Astrocyte (in vitro differentiated cells and primary cell): ENCODE data around the gene TENM4. TPM values are rescaled to one million over a fixed set of nuclear protein-coding genes. Genes with fewer than 3 reads are reported as not detected.

Experiments
- DNase-seq: peaks from one replicate; pipeline ENCODE4 v3.0.0-alpha.2; 2010; ENCODE audit warnings: low read depth
- FAIRE-seq: peaks from 2 replicates; lab custom pipeline; 2011; peaks lifted over from hg19 to GRCh38; lab: Jason Lieb, UNC
- H2AFZ ChIP-seq: 2 replicates; pipeline ENCODE4 v1.6.0; 2012; ENCODE audit warnings: low read depth, low read length, inconsistent platforms
- H3K27ac ChIP-seq: 2 replicates; pipeline ENCODE4 v1.5.1; 2011; ENCODE audit warnings: low read depth, low read length, inconsistent platforms
- H3K27me3 ChIP-seq: 2 replicates; pipeline ENCODE4 v1.6.0; 2011; ENCODE audit warnings: low read length, inconsistent platforms; ENCODE audit not compliant: insufficient read depth
- H3K36me3 ChIP-seq: 2 replicates; pipeline ENCODE4 v1.5.1; 2011; ENCODE audit warnings: low read length, inconsistent platforms; ENCODE audit not compliant: insufficient read depth
- H3K4me1 ChIP-seq: 2 replicates; pipeline ENCODE4 v1.5.1; 2011; ENCODE audit warnings: low read length, inconsistent platforms; ENCODE audit not compliant: insufficient read depth
- H3K4me2 ChIP-seq: 2 replicates; pipeline ENCODE4 v1.6.0; 2012; ENCODE audit warnings: low read length, inconsistent platforms
- H3K4me3 ChIP-seq: 2 replicates; pipeline ENCODE4 v1.5.1; 2011; ENCODE audit warnings: low read depth, mild to moderate bottlenecking, low read length, inconsistent platforms; ENCODE audit not compliant: insufficient read depth
- H3K79me2 ChIP-seq: 2 replicates; pipeline ENCODE4 v1.6.0; 2012; ENCODE audit warnings: mild to moderate bottlenecking, low read length, inconsistent platforms; ENCODE audit not compliant: insufficient read depth
- H3K9ac ChIP-seq: 2 replicates; pipeline ENCODE4 v1.6.0; 2012; ENCODE audit warnings: mild to moderate bottlenecking, low read length, inconsistent platforms
- H3K9me3 ChIP-seq: 2 replicates; pipeline ENCODE4 v1.5.1; 2012; ENCODE audit warnings: low read depth, mild to moderate bottlenecking, low read length, inconsistent platforms; ENCODE audit not compliant: insufficient read depth
- H4K20me1 ChIP-seq: 2 replicates; pipeline ENCODE4 v1.6.0; 2012; ENCODE audit warnings: low read length, inconsistent platforms; ENCODE audit not compliant: insufficient read depth
- H3K27ac Mint-ChIP-seq: one replicate; pipeline ENCODE4 v1.8.0; 2021; ENCODE audit warnings: mild to moderate bottlenecking, mixed read lengths; ENCODE audit not compliant: unreplicated experiment
- H3K27me3 Mint-ChIP-seq: one replicate; pipeline ENCODE4 v1.8.0; 2021; ENCODE audit warnings: low read depth, mixed read lengths; ENCODE audit not compliant: unreplicated experiment
- H3K36me3 Mint-ChIP-seq: one replicate; pipeline ENCODE4 v1.8.0; 2021; ENCODE audit warnings: low read depth, mixed read lengths; ENCODE audit not compliant: unreplicated experiment
- H3K4me1 Mint-ChIP-seq: one replicate; pipeline ENCODE4 v1.8.0; 2021; ENCODE audit warnings: low read depth, mixed read lengths; ENCODE audit not compliant: unreplicated experiment
- H3K4me3 Mint-ChIP-seq: one replicate; pipeline ENCODE4 v1.8.0; 2021; ENCODE audit warnings: mild to moderate bottlenecking, moderate library complexity, mixed read lengths; ENCODE audit not compliant: unreplicated experiment
- H3K9me3 Mint-ChIP-seq: one replicate; pipeline ENCODE4 v1.8.0; 2021; ENCODE audit warnings: mild to moderate bottlenecking, mixed read lengths; ENCODE audit not compliant: unreplicated experiment
- EZH2 ChIP-seq: IDR thresholded peaks from 2 replicates; pipeline ENCODE4 v1.6.1; 2012; ENCODE audit warnings: mild to moderate bottlenecking, low read length, inconsistent platforms; ENCODE audit not compliant: insufficient read depth
- total RNA-seq: library from RNA; stranded (reverse); gene quantifications from 2 replicates; pipeline ENCODE4 v1.2.1, GENCODE V29; 2021
- TF ChIP-seq, protein P1 (sequence below): IDR thresholded peaks from 2 replicates; pipeline ENCODE4 v1.5.1; 2011; ENCODE audit warnings: low read depth, mild to moderate bottlenecking, inconsistent platforms, low read length, moderate library complexity; ENCODE audit not compliant: insufficient read depth

The TENM4 gene
- total RNA-seq, 1 donor from 2014 or later = 7.5 TPM

DNA sequence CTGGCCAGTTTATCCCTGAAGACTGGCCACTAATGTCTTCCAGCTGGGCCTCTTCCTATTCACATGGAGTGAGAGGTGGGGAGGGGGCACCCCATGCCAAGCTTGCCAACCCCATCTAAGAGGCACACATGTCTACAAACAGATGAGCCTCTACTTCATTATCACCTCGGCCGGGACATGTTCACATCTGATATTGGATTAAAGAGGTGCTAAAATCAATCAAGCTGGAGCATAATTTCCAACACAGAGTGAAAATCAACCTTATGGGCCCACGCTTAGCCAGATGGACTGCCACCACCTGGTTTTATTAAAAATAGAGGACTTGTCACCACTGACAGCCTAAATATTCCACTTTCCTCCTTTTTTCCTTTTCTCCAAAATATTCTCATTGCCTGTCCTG is 703.5 kb downstream of the TENM4 start:
- Histone ChIP-seq H4K20me1 (no peaks in the 10 kb centered on the region), H3K9ac (no peak overlapping the region), H2AFZ (no peak overlapping the region), H3K4me2 (no peak overlapping the region), H3K4me1 (no peaks in the 10 kb centered on the region), H3K27me3 (no peaks in the 10 kb centered on the region), H3K9me3 (no peaks in the 10 kb centered on the region), H3K36me3 (no peaks in the 10 kb centered on the region), H3K79me2 (no peaks in the 10 kb centered on the region), H3K27ac (no peak overlapping the region), H3K4me3 (no peak overlapping the region)
- Mint-ChIP-seq H3K4me1 (no peaks in the 10 kb centered on the region), H3K4me3 (no peak overlapping the region), H3K27ac (no peak overlapping the region), H3K27me3 (peaks cover 13% of the 10 kb centered on the region), H3K36me3 (peaks cover 2% of the 10 kb centered on the region), H3K9me3 (peaks cover 6% of the 10 kb centered on the region)
- FAIRE-seq (no peak), DNase-seq (no peak)
- TF ChIP-seq, protein P1, sequence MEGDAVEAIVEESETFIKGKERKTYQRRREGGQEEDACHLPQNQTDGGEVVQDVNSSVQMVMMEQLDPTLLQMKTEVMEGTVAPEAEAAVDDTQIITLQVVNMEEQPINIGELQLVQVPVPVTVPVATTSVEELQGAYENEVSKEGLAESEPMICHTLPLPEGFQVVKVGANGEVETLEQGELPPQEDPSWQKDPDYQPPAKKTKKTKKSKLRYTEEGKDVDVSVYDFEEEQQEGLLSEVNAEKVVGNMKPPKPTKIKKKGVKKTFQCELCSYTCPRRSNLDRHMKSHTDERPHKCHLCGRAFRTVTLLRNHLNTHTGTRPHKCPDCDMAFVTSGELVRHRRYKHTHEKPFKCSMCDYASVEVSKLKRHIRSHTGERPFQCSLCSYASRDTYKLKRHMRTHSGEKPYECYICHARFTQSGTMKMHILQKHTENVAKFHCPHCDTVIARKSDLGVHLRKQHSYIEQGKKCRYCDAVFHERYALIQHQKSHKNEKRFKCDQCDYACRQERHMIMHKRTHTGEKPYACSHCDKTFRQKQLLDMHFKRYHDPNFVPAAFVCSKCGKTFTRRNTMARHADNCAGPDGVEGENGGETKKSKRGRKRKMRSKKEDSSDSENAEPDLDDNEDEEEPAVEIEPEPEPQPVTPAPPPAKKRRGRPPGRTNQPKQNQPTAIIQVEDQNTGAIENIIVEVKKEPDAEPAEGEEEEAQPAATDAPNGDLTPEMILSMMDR = no peak
- no peak for TF ChIP-seq EZH2

DNA sequence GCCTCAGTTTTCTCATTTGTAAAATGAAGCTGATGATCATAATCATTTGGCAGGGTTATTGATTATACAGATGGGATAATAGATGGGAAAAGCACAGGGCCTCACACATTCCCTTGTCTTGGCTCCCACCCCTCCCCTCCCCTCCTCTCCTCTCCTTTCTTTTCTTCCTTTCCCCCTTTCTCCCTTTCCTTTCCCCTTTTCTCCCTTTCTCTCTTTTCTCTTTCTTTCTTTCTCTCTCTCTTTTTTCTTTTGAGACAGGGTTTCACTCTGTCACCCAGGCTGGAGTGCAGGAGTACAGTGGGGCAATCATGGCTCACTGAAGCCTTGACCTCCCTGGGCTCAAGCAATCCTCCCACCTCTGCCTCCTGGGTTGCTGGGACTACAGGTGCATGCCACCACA is 705.1 kb downstream of the TENM4 start:
- peaks cover 2% of the 10 kb centered on the region for H3K36me3 ChIP-seq
- no peaks in the 10 kb centered on the region for H4K20me1 ChIP-seq
- H2AFZ ChIP-seq = no peak overlapping the region
- no peak overlapping the region for H3K4me2 ChIP-seq
- FAIRE-seq (no peak), DNase-seq (no peak)
- Mint-ChIP-seq H3K4me1 (peaks cover 5% of the 10 kb centered on the region), H3K4me3 (no peak overlapping the region), H3K27me3 (peaks cover 14% of the 10 kb centered on the region), H3K36me3 (peaks cover 2% of the 10 kb centered on the region), H3K27ac (no peak overlapping the region), H3K9me3 (peaks cover 6% of the 10 kb centered on the region)
- H3K4me1 ChIP-seq = no peaks in the 10 kb centered on the region
- no peaks in the 10 kb centered on the region for H3K9me3 ChIP-seq
- no peak overlapping the region for H3K9ac ChIP-seq
- no peak for TF ChIP-seq EZH2
- TF ChIP-seq, protein P1 = no peak
- no peak overlapping the region for H3K4me3 ChIP-seq
- H3K27ac ChIP-seq = no peak overlapping the region
- H3K27me3 ChIP-seq = no peaks in the 10 kb centered on the region
- no peaks in the 10 kb centered on the region for H3K79me2 ChIP-seq

DNA sequence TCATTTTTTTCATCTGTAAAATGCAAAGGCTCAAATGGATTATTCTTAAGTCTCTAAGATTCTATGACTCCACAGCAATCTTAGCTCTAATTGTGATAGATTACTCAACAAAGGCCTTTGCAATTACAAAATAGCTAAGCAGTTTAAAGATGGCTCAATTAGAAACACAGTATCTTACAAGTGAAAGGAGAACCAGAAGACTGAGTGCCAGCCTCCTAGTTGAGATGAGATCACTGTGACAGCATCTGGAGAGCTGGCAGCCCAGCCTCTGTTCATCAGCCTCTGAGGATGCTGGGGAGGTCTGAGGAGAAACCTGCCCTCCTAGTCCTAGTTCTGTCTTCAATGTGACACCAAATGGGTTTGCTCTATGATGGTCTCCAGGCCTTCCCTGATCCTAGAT is 707.8 kb downstream of the TENM4 start:
- Histone ChIP-seq H3K4me2 (no peak overlapping the region), H4K20me1 (no peaks in the 10 kb centered on the region), H3K27ac (no peak overlapping the region), H3K4me1 (no peaks in the 10 kb centered on the region), H3K27me3 (no peaks in the 10 kb centered on the region), H3K9me3 (no peaks in the 10 kb centered on the region), H3K36me3 (peaks cover 2% of the 10 kb centered on the region), H3K9ac (no peak overlapping the region), H3K79me2 (no peaks in the 10 kb centered on the region), H3K4me3 (no peak overlapping the region), H2AFZ (no peak overlapping the region)
- Mint-ChIP-seq H3K27me3 (peaks cover 24% of the 10 kb centered on the region), H3K4me3 (no peak overlapping the region), H3K36me3 (peaks cover 2% of the 10 kb centered on the region), H3K9me3 (no peaks in the 10 kb centered on the region), H3K4me1 (peaks cover 5% of the 10 kb centered on the region), H3K27ac (no peak overlapping the region)
- TF ChIP-seq, protein P1 = no peak
- no peak for TF ChIP-seq EZH2
- FAIRE-seq (no peak), DNase-seq (no peak)
